Psoas muscle (tissue), 8 donors: ENCODE results near the gene TRIM71. TPM values are rescaled to one million over a fixed set of nuclear protein-coding genes. Genes with fewer than 3 reads are reported as not detected.
"Not testable (repeated sequence)": the region's sequence is repeated elsewhere in the genome, so short reads cannot be mapped to it uniquely, and the experiment has no call there.

Source experiments
- ATAC-seq, 4 donors: fragments of 200-7000 bp; cut with Tn5 transposase; one replicate each; pipeline ENCODE4 v1.9.1; 2020; ENCODE audit warnings: moderate library complexity in 3 of 4, mild to moderate bottlenecking in 2 of 4
- DNase-seq, 2 donors: peaks; one replicate each; pipeline ENCODE4 v3.0.0-alpha.2; 2020
- H3K27ac ChIP-seq: fragments of 200-600 bp; one replicate; pipeline ENCODE4 v1.8.0; 2022
- H3K27me3 ChIP-seq, 3 donors: fragments of 200-600 bp in 1 of 3; one replicate each; pipeline versions ENCODE4 v1.6.1 to v1.8.0; 2013 to 2022; ENCODE audit warnings: low read length in 2 of 3, mild to moderate bottlenecking in 2 of 3, moderate library complexity in 1 of 3; ENCODE audit not compliant: insufficient read depth in 3 of 3
- H3K36me3 ChIP-seq, 2 donors: fragments of 200-600 bp in 1 of 2; one replicate each; pipeline versions ENCODE4 v1.6.1 to v1.8.0; 2013 to 2022; ENCODE audit warnings: low read depth in 1 of 2, mild to moderate bottlenecking in 1 of 2, moderate library complexity in 1 of 2; ENCODE audit not compliant: insufficient read depth in 1 of 2
- H3K4me1 ChIP-seq: fragments of 200-600 bp; one replicate; pipeline ENCODE4 v1.8.0; 2022
- H3K4me3 ChIP-seq: fragments of 200-600 bp; one replicate; pipeline ENCODE4 v1.8.0; 2022; ENCODE audit warnings: mild to moderate bottlenecking
- H3K9me3 ChIP-seq: fragments of 200-600 bp; one replicate; pipeline ENCODE4 v1.8.0; 2022
- WGBS, 3 donors: extraction: QIAGEN DNeasy Blood & Tissue Kit; methylation state at CpG; one replicate each; pipeline versions ENCODE4 v1.1.6 to v1.1.7; 2013; 5-methylcytosine and 5-hydroxymethylcytosine counted together
- intact Hi-C, 2 donors: fragments of 100-400 bp; cut with DNase I; formaldehyde crosslinking; loops; one replicate each; pipeline versions ENCODE4 v1.11.0 to v1.14.2; 2022
- polyA plus RNA-seq, 3 donors: library from polyadenylated mRNA; stranded (reverse); fragments of 200-250 nt; gene quantifications; one replicate each; pipeline ENCODE4 v1.2.3, GENCODE V29; 2013
- total RNA-seq, 4 donors: library from RNA; stranded (reverse); fragmentation: NEBNext Ultra II Directional in 2 of 4; extraction: Animal tissue kit (Norgen Biotek cat#: 25700) in 2 of 4; gene quantifications; one replicate each; pipeline versions ENCODE4 v1.2.1 to v1.2.4, GENCODE V29; 2021 to 2023
- TF ChIP-seq, protein P1 (sequence below): fragments of 200-600 bp; IDR thresholded peaks from one replicate; pipeline ENCODE4 v1.8.0; 2022; ENCODE audit warnings: antibody characterized with exemption
- donor health status: healthy with polysubstance abuse.
- donor health status: DM: no; HTN: no; CAD: no; lungs with moderate emphysema.
- donor health status: Bipolar disorder and iron deficiency.
- donor health status: healthy.
- donor health status: DM: yes; HTN: yes; CAD: no.
- donor health status: DM: no; HTN: no; CAD: no.
- donor health status: DM: no; HTN: no; CAD: no.
- donor health status: DM: yes; HTN: yes; CAD: no.

TRIM71 gene
- total and polyA plus RNA-seq, 7 donors: 0.01 TPM; not detected in 6

DNA sequence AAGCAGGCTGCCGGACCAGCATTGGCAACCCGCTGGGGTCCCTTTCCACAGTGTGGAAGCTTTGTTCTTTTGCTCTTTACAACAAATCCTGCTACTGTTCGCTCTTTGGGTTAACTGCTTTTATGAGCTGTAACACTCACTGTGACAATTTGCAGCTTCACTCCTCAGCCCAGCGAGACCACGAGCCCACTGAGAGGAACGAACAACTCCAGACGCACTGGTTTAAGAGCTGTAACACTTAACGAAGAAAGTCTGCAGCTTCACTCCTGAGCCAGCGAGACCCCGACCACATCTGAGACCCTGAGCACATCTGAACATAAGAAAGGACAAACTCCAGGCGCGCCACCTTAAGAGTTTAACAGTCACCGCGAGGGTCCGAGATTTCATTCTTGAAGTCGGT is 122.9 kb downstream of the TRIM71 start:
- H3K27me3 ChIP-seq: no peaks in the 10 kb centered on the region
- intact Hi-C loops: no loop called here
- TF ChIP-seq, protein P1, sequence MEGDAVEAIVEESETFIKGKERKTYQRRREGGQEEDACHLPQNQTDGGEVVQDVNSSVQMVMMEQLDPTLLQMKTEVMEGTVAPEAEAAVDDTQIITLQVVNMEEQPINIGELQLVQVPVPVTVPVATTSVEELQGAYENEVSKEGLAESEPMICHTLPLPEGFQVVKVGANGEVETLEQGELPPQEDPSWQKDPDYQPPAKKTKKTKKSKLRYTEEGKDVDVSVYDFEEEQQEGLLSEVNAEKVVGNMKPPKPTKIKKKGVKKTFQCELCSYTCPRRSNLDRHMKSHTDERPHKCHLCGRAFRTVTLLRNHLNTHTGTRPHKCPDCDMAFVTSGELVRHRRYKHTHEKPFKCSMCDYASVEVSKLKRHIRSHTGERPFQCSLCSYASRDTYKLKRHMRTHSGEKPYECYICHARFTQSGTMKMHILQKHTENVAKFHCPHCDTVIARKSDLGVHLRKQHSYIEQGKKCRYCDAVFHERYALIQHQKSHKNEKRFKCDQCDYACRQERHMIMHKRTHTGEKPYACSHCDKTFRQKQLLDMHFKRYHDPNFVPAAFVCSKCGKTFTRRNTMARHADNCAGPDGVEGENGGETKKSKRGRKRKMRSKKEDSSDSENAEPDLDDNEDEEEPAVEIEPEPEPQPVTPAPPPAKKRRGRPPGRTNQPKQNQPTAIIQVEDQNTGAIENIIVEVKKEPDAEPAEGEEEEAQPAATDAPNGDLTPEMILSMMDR: no peak
- H3K4me1 ChIP-seq: no peaks in the 10 kb centered on the region
- DNase-seq (no peak), ATAC-seq (no peak)
- no peaks in the 10 kb centered on the region for H3K9me3 ChIP-seq
- WGBS, 3 donors: 76 to 78% (median 78%) methylated on average over 16 of the region's 16 CpGs
- no peak overlapping the region for H3K4me3 ChIP-seq
- no peak overlapping the region for H3K27ac ChIP-seq
- no peaks in the 10 kb centered on the region for H3K36me3 ChIP-seq

DNA sequence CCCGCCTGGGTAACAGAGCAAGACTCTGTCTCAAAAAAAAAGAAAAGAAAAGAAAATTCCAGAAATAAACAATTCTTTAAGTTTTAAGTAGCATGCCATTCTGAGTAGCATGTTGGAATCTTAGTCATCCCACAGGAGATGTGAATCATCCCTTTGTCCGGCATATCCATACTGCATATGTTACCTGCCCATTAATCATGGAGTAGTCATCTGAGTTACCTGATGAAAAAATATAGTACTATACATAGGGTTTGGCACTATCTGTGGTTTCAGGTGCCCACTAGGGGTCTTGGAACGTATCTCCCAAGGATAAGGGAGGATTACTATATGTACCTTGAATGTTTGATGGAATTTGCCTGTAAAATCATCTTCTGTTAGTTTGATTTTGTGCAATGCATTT is 127.3 kb downstream of the TRIM71 start:
- no peaks in the 10 kb centered on the region for H3K4me1 ChIP-seq
- ATAC-seq (no peak), DNase-seq (no peak)
- no peaks in the 10 kb centered on the region for H3K9me3 ChIP-seq
- intact Hi-C loops: no loop called here
- TF ChIP-seq, protein P1: no peak
- no peaks in the 10 kb centered on the region for H3K27me3 ChIP-seq
- no peak overlapping the region for H3K4me3 ChIP-seq
- no peak overlapping the region for H3K27ac ChIP-seq
- WGBS, 3 donors: 63 to 74% (median 73%) methylated on average over 3 of the region's 3 CpGs
- H3K36me3 ChIP-seq: no peaks in the 10 kb centered on the region

DNA sequence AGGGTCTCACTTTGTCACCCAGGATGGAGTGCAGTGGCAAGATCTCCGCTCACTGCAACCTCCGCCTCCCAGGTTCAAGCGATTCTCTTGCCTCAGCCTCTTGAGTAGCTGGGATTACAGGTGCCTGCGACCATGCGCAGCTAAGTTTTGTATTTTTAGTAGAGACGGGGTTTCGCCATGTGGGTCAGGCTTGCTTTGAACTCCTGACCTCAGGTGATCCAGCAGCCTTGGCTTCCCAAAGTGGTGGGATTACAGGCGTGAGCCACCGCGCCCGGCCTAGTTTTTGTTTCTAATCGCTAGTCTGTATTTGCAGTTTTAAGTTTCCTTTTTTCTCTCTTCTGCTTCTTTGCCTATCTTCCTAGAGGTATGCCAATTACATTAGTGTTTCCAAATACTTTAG is 127.8 kb downstream of the TRIM71 start:
- H3K36me3 ChIP-seq, H3K9me3 ChIP-seq, H3K27me3 ChIP-seq, H3K4me3 ChIP-seq, H3K27ac ChIP-seq, DNase-seq, H3K4me1 ChIP-seq, ATAC-seq, intact Hi-C loops: not testable (repeated sequence)
- WGBS, 3 donors: 89 to 94% (median 92%) methylated on average over 11 to 12 of the region's 12 CpGs

DNA sequence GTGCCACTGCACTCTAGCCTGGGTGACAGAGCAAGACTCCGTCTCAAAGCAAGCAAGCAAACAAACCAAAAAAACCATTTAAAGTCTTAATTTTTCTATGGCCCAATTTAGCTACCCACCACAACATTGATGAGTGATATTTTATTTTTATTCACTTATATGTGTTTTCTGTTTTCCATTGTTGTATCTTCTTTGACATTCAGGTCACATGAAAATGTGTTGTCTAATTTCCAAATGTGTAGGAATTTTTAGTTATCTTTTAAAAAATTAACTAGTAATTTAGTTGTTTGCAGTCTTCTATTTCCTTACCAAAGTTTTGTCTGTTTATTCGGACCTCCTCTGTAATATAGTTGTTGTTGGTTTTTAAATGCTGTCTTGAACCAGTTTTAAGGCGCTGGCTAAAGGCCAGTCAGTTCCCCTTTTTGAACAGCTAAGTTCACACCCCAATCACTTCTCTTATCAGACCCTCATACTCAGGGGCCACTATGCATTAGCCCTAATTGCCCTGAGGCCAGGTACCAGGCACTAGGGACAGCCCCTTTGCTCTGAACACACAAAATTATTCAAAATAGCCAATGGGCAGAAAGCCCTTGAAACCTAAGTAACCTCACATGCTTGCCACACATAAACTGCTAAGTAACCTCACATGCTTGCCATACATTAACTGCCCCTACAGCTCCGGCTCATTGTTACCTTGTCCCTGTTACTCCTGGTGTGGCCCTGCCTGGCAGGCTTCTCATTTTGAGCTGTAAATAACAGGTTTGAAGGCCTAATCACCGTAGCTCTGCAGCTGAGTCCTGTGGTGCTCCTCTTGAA is 129.4 kb downstream of the TRIM71 start:
- Histone ChIP-seq H3K4me1 (no peaks in the 10 kb centered on the region), H3K27me3 (no peaks in the 10 kb centered on the region), H3K4me3 (no peak overlapping the region), H3K27ac (no peak overlapping the region), H3K36me3 (no peaks in the 10 kb centered on the region), H3K9me3 (no peaks in the 10 kb centered on the region)
- DNase-seq (no peak), ATAC-seq (no peak)
- TF ChIP-seq, protein P1: no peak
- 81 to 87% (median 81%) methylated on average over 5 of the region's 5 CpGs for WGBS, 3 donors
- intact Hi-C loops: no loop called here

Other genes with a start within 250 kb of the TRIM71 start
- 10 to 100 TPM; 44.0 to 50.4 (median 47.4) TPM for gene DYNC1LI1, start 247.1 kb upstream of the TRIM71 start, total RNA-seq
- 10 to 100 TPM; 37.4 to 56.8 (median 40.6) TPM for gene DYNC1LI1, start 247.1 kb upstream of the TRIM71 start, polyA plus RNA-seq
- gene CNOT10, start 132.8 kb upstream of the TRIM71 start, total RNA-seq: 10 to 100 TPM; 10.3 to 18.1 (median 12.7) TPM
- gene CNOT10, start 132.8 kb upstream of the TRIM71 start, polyA plus RNA-seq: 10 to 100 TPM; 10.9 to 15.4 (median 11.7) TPM
- under 1 TPM in 1 of 4 donors, not detected in 3; 0.10 TPM for gene CCR4, start 133.6 kb downstream of the TRIM71 start, total RNA-seq
- under 1 TPM in 1 of 3 donors, not detected in 2; 0.03 TPM for gene CCR4, start 133.6 kb downstream of the TRIM71 start, polyA plus RNA-seq